GM18520 (cell line): Measurements from ENCODE around the gene MANF.
"Not testable (repeated sequence)": the region's sequence is repeated elsewhere in the genome, so short reads cannot be mapped to it uniquely, and the experiment has no call there.

Experiments
- ATAC-seq: cut with Tn5 transposase; IDR thresholded peaks from one replicate; pipeline ENCODE4 v1.9.1; 2021; ENCODE audit not compliant: unreplicated experiment

MANF gene

DNA sequence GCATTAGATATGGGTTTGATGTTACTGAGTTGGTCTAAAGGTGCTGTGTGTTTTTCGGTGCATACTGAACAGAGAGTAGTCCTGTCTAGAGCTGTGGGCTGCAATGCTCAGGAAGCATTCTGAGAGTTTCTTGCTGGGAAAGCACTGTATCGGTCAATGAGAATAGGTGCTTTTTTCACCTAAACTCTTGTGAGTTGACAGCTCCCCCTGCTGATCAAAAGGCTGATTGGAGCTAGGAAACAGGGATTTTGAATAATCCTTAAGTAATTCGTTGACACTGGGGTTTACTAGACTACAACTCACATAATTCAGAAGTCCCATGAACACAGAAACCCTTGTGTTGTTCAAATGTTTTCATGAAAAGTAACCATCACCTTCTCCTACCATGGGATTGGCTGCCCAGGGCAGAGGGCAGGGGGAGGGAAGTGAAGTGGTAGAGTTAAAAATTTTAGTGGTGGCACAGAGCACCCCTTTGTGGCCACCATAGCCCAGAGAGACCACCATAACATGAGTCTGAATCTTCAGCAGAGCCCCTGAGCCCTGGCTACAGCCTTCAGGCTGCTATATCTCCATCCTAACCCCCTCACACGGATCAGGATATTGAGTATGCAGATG lies 13.0 kb upstream of the MANF start:
- ATAC-seq = no peak

- no peak for ATAC-seq
Measured at GRCh38 chr3:51373658-51374421, 11.3 kb upstream of the MANF start.

- no peak for ATAC-seq
Measured at GRCh38 chr3:51374456-51374855, 10.6 kb upstream of the MANF start.

- no peak for ATAC-seq
Measured at GRCh38 chr3:51375136-51375535, 10.0 kb upstream of the MANF start.

DNA sequence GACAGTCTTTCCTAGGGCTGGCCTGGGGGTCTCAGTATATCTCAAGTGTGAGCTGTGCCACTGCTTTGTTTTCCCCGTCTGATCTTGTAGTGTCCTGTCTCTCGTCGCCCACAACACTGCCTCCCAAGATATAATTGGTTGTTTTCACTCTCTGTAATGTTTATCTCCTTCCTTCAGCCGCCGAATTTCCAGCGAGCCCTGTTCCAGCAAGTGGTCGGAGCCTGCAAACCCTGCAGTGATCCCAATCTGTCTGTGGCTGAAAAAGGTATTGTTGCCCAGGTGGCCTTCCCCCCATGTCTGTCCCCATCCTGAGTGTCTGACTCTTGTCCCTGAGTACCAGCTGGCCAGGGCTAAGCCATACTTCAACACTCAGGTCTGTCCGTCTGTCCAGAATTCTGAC lies 9.5 kb upstream of the MANF start:
- no peak for ATAC-seq

DNA sequence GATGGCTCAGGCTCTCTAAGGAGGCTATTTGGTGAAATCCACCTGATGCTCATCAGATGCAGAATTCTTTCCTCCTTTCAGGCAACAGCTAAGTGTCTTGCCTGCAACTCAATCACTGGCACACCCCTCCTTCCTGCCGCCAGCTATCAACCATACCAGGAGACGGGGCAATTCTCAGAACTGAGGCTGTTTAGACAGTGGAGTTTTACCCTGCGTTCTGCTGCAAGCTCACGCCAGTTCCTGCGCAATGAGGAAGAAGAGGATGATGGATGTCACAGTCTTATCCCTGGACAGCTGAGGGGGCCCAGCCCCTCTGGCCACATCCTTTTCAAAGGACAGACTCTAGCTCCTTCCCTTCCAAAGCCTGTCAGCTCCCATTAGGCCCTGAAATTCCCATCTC lies 7.0 kb upstream of the MANF start:
- ATAC-seq = no peak

DNA sequence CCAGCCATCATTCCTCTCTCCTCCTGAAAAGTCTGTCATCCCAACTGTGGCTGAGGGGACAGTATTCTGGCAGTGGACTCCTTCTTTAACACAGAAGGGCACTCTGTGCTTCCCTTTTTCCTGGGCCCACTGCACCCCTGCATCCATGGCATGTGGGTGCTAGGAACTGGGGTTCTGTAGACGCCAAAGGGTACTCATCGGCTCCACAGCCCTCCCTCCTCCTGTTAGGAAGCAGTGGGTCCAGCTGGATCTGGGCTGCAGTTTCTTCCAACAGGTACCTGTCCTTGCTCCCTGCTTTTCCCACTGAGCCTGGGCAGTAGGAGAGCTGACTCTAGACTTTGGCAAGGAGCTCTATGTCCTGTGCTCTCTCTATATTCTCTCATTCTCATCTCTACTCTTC lies 6.4 kb upstream of the MANF start:
- no peak for ATAC-seq

DNA sequence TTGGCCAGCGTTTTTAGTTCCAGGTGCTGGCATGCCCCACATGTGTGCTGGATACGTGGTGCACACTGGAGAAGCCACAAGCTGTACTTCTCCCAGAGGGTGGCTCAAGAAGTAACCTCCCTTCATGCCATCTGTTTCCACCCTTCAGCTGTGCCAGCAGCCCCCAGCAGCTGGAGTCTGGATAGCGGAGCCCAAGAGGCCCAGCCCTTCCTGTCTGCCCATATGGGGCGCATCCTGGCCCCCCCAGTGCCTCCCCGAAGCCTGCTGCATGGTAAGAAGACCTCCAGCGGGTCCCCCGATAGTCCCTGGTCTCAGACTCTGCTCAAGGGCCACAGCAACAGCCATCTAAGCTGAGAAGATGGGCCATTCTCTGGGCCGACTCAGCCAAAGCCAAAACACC lies 5.8 kb upstream of the MANF start:
- no peak for ATAC-seq

DNA sequence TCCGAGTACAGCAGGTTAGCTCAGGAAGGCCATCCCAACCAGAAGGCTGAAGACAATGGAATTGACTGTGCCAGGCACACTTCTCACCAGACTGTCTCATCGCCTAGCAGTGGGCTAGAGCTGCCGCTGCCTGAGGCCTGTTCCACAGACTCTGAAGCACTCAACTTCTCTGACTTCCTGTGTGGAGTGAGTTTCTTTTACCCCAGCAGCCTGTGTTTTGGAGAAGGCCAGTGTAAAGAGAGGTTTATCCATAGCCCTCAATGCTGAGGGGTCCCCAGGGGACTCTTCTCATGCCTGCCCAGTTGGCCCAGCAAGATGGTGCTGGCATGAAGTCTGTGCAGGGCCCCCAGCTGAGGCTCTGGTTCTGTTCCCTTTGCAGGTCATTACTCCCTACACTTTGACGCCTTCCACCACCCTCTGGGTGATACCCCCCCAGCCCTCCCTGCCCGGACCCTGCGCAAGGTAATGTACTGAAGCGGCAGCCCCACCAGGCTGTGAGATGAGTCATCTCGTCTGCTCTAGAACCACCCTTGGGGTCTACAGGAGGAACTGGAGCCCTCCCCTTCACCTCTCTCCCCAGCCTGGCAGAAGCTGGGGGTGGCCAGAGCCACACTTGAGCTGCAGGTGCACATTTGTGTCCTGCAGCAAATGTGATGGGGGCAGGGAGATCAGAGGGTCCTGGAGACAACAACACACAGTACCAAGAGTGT lies 5.2 kb upstream of the MANF start:
- no peak for ATAC-seq

- no peak for ATAC-seq
Measured at GRCh38 chr3:51380601-51381332, 4.3 kb upstream of the MANF start.

DNA sequence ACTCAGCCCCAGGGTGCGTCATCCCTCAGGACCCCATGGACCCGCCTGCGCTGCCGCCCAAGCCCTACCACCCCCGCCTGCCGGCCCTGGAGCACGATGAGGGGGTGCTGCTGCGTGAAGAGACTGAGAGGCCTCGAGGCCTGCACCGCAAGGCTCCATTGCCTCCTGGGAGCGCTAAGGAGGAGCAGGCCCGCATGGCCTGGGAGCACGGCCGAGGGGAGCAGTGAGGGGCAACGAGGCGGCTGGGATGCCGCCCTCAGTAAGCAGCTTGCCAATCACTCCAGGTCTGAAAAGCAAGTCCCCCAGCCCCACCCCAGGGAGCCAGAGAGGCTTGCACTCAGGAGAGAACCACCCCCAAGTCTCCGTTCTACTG lies 3.8 kb upstream of the MANF start:
- ATAC-seq = no peak

DNA sequence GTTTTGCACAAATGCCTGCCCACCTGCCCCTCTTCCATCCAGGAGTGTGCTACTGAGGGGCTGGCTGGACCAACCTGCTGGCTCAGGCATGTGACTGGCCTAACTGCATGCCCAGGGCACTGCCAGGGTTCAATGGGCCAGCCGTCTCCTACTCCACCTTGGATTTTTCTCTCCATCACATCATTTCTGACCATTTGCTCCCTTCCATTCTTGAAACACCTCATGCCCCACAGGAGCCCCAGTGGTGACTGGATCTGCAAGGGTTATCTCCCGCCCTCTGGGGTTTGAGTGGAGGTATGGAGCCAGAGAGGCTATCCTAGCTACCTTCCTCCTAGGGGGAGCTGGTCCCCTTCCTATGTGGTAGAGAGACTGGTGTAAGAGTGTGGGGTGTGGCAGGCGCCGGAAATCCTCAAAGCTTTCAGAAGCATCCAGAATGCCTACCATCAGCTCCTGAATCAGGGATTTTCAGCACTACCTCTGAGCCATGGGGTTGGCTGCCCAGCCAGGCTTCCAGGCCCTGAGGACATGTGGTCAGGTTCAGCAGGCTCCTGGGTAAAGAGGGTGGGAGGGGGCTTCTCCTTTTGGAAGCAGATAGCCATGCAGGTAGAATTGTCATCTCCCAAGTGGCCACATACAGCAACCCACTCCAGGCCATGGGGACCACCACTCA lies 2.9 kb upstream of the MANF start:
- no peak for ATAC-seq

GRCh38 chr3:51382947-51383578 lies 2.0 kb upstream of the MANF start:
- no peak for ATAC-seq

DNA sequence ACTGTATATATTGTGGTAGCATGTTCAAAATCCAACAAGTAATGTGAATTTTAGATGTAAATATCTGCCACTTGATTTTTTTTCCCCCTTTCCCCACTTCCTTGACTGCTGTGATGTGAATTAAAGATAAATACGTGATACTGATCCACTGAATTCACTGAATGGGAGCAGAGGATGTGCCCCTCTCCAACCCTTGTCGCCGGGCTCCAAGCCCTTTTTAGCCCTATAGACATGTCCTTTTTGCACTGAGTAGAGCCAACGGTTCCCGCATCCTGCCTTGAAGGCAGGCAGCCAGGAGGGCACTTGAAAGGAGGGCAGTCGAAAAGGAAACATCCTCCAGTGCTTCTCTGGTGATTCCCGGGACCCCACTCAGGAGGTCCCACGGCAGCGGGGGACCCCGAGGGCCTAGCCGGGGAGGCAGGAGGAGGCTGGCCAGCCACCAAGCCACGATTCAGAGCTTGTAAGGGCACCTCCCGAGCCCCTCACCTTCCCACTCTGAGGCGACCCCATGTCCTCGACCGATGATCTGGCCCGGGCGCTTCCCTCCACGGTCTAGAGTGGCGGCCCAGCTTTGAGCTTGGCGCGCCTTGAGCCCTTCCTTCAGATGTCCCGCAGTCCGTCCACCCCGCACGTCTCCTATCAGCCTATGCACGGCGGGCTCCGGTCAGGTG lies 901 bp upstream of the MANF start:
- no peak for ATAC-seq

DNA sequence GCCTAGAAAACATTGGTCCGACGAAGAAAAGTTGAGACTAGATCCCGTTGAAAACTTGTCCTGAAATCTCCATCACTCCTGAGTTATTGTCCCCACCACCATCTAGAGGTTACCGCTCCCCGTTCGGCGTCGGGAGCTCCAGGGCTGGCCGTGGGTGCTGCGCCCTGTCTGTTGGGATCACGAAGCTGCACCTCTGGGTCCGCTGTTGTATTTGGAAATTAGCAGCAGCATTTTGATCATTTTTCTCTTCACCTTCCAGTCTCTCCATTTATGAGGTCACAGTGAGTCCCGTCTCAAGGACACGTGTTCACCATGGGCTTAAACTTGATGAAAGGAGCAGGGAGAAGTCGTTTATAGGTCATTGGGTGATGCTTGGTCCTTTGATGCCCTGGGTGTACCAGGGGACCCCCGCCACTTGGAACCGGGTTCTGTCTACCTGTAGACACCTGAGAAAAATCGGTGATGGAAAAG lies 565 bp downstream of the MANF start:
- no peak for ATAC-seq

DNA sequence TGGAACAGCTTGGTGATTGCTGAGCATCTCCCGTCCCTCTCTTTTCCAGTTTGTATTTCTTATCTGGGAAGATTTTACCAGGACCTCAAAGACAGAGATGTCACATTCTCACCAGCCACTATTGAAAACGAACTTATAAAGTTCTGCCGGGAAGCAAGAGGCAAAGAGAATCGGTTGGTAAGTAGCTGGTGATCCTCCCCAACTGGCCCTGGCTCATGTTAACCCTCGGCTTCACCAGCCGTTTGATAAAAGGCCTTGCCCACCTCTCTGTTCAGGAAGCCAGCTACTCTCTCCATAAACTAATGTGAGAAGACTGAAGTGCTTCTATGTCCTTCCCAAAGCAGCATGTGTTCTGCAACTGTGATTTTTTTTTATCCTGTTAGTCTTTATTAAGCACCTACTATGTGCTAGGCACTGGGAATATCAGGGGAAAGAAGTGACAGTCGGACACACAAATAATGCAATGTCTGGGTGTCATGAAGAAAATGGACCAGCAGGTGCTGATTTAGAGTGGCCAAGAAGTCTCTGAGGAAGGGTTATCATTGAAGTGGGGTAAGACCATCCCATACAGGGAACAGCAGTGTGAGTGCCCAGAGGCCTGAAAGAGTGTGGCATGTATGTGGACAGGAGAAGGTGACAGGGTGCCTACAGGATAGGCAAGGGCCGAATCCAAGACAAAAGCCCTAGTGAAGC lies 1.2 kb downstream of the MANF start:
- no peak for ATAC-seq

- no peak for ATAC-seq
Measured at GRCh38 chr3:51386852-51387229, 1.8 kb downstream of the MANF start.

GRCh38 chr3:51387281-51387680 lies 2.2 kb downstream of the MANF start:
- not testable (repeated sequence) for ATAC-seq

GRCh38 chr3:51388286-51389029 lies 3.4 kb downstream of the MANF start:
- no peak for ATAC-seq
